HepG2 (cell line): ENCODE results near the gene MRPL2. TPM values are rescaled to one million over a fixed set of nuclear protein-coding genes. Genes with fewer than 3 reads are reported as not detected.

Source experiments
- EHMT2 ChIP-seq: fragments of 200-600 bp; sonication (generic); IDR thresholded peaks from 2 replicates; pipeline ENCODE4 v1.7.0; 2017; ENCODE audit warnings: antibody characterized with exemption, low read depth, low read length, borderline replicate concordance
- HNRNPL ChIP-seq: fragments of 200-400 bp; formaldehyde crosslinking; IDR thresholded peaks from 2 replicates; pipeline ENCODE4 v1.6.1; 2017; ENCODE audit warnings: mild to moderate bottlenecking, low read depth, low read length
- HOXD1 ChIP-seq: sonication (generic); formaldehyde crosslinking; IDR thresholded peaks from 2 replicates; pipeline ENCODE4 v1.5.0; 2020; ENCODE audit warnings: missing genetic modification reagents
- KAT7 ChIP-seq: IDR thresholded peaks from 2 replicates; pipeline ENCODE4 v1.6.1; 2018; ENCODE audit warnings: borderline replicate concordance, missing compliant biosample characterization
- KDM1A ChIP-seq: IDR thresholded peaks from 2 replicates; pipeline ENCODE4 v1.6.1; 2016; ENCODE audit warnings: missing compliant biosample characterization
- MYC ChIP-seq: sonication (generic); formaldehyde crosslinking; IDR thresholded peaks from 2 replicates; pipeline ENCODE4 v1.9.0; 2021; ENCODE audit warnings: missing genetic modification reagents, borderline replicate concordance
- NFIC ChIP-seq: IDR thresholded peaks from 2 replicates; pipeline ENCODE4 v1.6.1; 2012; ENCODE audit warnings: mild to moderate bottlenecking, low read length, inconsistent platforms
- RCOR2 ChIP-seq: IDR thresholded peaks from 2 replicates; pipeline ENCODE4 v1.6.1; 2016; ENCODE audit warnings: missing biosample characterization, missing genetic modification reagents
- SP1 ChIP-seq, 2 experiments: fragments of 450-650 bp in 1 of 2; sonication (generic) in 1 of 2; formaldehyde crosslinking in 1 of 2; IDR thresholded peaks; 2 replicates each; pipeline versions ENCODE4 v1.4.0 to v1.6.1; 2016 to 2020; ENCODE audit warnings: missing genetic modification reagents in 1 of 2
- SRF ChIP-seq: IDR thresholded peaks from 2 replicates; pipeline ENCODE4 v1.6.1; 2011; ENCODE audit warnings: mild to moderate bottlenecking, low read depth, low read length, moderate library complexity
- ZBTB1 ChIP-seq: sonication (generic); formaldehyde crosslinking; IDR thresholded peaks from 2 replicates; pipeline ENCODE4 v1.4.0; 2020; ENCODE audit warnings: missing genetic modification reagents, borderline replicate concordance
- ZBTB7A ChIP-seq: sonication (generic); formaldehyde crosslinking; IDR thresholded peaks from 2 replicates; pipeline ENCODE4 v1.8.0; 2022; ENCODE audit warnings: mild to moderate bottlenecking, missing genetic modification reagents
- ZNF232 ChIP-seq: sonication (generic); formaldehyde crosslinking; IDR thresholded peaks from 2 replicates; pipeline ENCODE4 v1.4.0; 2020; ENCODE audit warnings: missing genetic modification reagents, borderline replicate concordance
- ZNF546 ChIP-seq: sonication (generic); formaldehyde crosslinking; conservative IDR thresholded peaks from 2 replicates; pipeline ENCODE4 v1.8.1; 2023; ENCODE audit warnings: mild to moderate bottlenecking, missing genetic modification reagents
- ZNF547 ChIP-seq: sonication (generic); formaldehyde crosslinking; IDR thresholded peaks from 2 replicates; pipeline ENCODE4 v1.5.1; 2020; ENCODE audit warnings: mild to moderate bottlenecking, missing genetic modification reagents
- ZNF782 ChIP-seq: sonication (generic); formaldehyde crosslinking; IDR thresholded peaks from 2 replicates; pipeline ENCODE4 v1.4.0; 2020; ENCODE audit warnings: missing genetic modification reagents, mild to moderate bottlenecking, borderline replicate concordance
- ZNF788 ChIP-seq: sonication (generic); formaldehyde crosslinking; IDR thresholded peaks from 2 replicates; pipeline ENCODE4 v1.5.0; 2020; ENCODE audit warnings: mild to moderate bottlenecking, missing genetic modification reagents, borderline replicate concordance
- ZSCAN30 ChIP-seq: sonication (generic); formaldehyde crosslinking; IDR thresholded peaks from 2 replicates; pipeline ENCODE4 v1.5.0; 2020; ENCODE audit warnings: mild to moderate bottlenecking, missing genetic modification reagents
- polyA plus RNA-seq, 8 experiments: library from polyadenylated mRNA; depleted of rRNA in 3 of 8; stranded (reverse) in 7 of 8; unstranded in 1 of 8; fragments of >200 nt; fragmentation: Illumina TruSeq in 4 of 8; extraction: Trizol in 4 of 8; gene quantifications; 2 replicates each; pipeline versions ENCODE4 v1.2.1 to v1.2.3, GENCODE V29; 2011 to 2016; ENCODE audit warnings: low read depth in 4 of 8, missing spikeins in 1 of 8, mixed read lengths in 1 of 8; ENCODE audit not compliant: insufficient read depth in 1 of 8
- total RNA-seq, 5 experiments: library from RNA; depleted of rRNA; stranded (reverse); fragments of >200 nt; fragmentation: Illumina TruSeq; extraction: Trizol; gene quantifications; 2 replicates each; pipeline ENCODE4 v1.2.3, GENCODE V29; 2016; ENCODE audit warnings: low read depth in 1 of 5
- TF ChIP-seq, protein P1 (sequence below): conservative IDR thresholded peaks from 2 replicates; pipeline ENCODE4 v1.6.1; 2018; ENCODE audit warnings: missing genetic modification reagents
- TF ChIP-seq, protein P2 (sequence below): sonication (generic); formaldehyde crosslinking; IDR thresholded peaks from 2 replicates; pipeline ENCODE4 v1.4.0; 2020; ENCODE audit warnings: missing genetic modification reagents
- TF ChIP-seq, protein P3 (sequence below): sonication (generic); formaldehyde crosslinking; IDR thresholded peaks from 2 replicates; pipeline ENCODE4 v1.8.1; 2022; ENCODE audit warnings: low read depth, mild to moderate bottlenecking, missing genetic modification reagents
- TF ChIP-seq, protein P4 (sequence below): IDR thresholded peaks from 2 replicates; pipeline ENCODE4 v1.6.1; 2016; ENCODE audit warnings: mild to moderate bottlenecking, missing biosample characterization, missing genetic modification reagents

Gene MRPL2
- total and polyA plus RNA-seq, 2 of the 13 experiments (the other 11 are each of a cell fraction or from before 2014, with no cell fraction given) = 56.8 to 65.6 TPM

DNA sequence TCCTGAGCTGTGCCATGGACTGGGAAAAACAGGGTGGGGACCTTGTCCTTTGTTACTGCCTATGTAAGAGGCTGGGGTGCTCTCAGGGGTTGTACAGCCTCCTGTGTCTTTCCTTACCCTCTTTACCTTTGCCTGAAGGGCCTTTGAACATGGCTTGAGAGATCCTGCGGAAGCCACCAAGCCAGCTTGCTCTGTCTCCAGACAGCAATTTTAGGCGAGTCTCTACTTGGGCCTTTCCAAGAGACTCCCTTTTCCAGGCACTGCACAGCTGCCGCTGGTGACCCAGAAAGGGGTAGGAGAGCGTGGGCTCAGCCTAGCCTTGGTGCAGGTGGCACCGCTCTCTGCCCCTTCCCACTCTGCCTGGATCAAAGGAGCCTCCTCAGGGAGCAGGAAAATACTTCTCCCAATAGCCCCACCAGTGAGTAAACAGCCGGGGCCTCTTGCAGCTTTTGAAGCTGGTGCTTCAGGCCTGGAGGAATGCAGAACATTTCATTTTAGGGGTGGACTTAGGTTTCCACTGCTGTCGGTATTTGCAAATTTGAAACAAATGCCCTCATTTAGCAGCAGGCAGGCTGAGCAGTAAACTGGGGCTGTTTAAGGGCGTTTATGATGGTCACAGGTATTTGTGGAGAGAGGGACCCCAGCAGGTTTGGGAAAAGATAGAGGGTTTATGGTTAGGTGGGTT is 30.8 kb upstream of the MRPL2 start (continued):
- TF ChIP-seq ZNF547 (CRISPR knock-in tag) = peak; percentile 63; the same call in 1 of the 2 replicates
- TF ChIP-seq, protein P1, sequence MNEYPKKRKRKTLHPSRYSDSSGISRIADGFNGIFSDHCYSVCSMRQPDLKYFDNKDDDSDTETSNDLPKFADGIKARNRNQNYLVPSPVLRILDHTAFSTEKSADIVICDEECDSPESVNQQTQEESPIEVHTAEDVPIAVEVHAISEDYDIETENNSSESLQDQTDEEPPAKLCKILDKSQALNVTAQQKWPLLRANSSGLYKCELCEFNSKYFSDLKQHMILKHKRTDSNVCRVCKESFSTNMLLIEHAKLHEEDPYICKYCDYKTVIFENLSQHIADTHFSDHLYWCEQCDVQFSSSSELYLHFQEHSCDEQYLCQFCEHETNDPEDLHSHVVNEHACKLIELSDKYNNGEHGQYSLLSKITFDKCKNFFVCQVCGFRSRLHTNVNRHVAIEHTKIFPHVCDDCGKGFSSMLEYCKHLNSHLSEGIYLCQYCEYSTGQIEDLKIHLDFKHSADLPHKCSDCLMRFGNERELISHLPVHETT (CRISPR knock-in tag) = 0 out of 2 replicates have a peak, but pooled peaks have one; percentile 23
- TF ChIP-seq SRF = peak; percentile 19; the same call in 1 of the 2 replicates
- no peak for TF ChIP-seq ZBTB1 (CRISPR knock-in tag)
- TF ChIP-seq ZBTB7A = peak; percentile 92
- TF ChIP-seq, protein P2, sequence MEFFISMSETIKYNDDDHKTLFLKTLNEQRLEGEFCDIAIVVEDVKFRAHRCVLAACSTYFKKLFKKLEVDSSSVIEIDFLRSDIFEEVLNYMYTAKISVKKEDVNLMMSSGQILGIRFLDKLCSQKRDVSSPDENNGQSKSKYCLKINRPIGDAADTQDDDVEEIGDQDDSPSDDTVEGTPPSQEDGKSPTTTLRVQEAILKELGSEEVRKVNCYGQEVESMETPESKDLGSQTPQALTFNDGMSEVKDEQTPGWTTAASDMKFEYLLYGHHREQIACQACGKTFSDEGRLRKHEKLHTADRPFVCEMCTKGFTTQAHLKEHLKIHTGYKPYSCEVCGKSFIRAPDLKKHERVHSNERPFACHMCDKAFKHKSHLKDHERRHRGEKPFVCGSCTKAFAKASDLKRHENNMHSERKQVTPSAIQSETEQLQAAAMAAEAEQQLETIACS (CRISPR knock-in tag) = no peak
- TF ChIP-seq ZNF782 = no peak; the same call in 1 of the 2 replicates
- peak; percentile 36; the same call in 1 of the 2 replicates for TF ChIP-seq KDM1A (CRISPR knock-in tag)
- peak; percentile 68; the same call in 1 of the 2 replicates for TF ChIP-seq ZNF232 (CRISPR knock-in tag)
- TF ChIP-seq ZNF546 (CRISPR knock-in tag) = 0 out of 2 replicates have a peak, but pooled peaks have one; percentile 31
- 0 out of 2 replicates have a peak, but pooled peaks have one; percentile 85 for TF ChIP-seq ZNF788 (CRISPR knock-in tag)
- no peak for TF ChIP-seq SP1 (IDR thresholded peaks at IDR 0.05)
- TF ChIP-seq SP1 (CRISPR knock-in tag; IDR thresholded peaks at IDR 0.05) = peak; percentile 9; the same call in 1 of the 2 replicates
- TF ChIP-seq ZSCAN30 (CRISPR knock-in tag) = 0 out of 2 replicates have a peak, but pooled peaks have one; percentile 71
- TF ChIP-seq, protein P3, sequence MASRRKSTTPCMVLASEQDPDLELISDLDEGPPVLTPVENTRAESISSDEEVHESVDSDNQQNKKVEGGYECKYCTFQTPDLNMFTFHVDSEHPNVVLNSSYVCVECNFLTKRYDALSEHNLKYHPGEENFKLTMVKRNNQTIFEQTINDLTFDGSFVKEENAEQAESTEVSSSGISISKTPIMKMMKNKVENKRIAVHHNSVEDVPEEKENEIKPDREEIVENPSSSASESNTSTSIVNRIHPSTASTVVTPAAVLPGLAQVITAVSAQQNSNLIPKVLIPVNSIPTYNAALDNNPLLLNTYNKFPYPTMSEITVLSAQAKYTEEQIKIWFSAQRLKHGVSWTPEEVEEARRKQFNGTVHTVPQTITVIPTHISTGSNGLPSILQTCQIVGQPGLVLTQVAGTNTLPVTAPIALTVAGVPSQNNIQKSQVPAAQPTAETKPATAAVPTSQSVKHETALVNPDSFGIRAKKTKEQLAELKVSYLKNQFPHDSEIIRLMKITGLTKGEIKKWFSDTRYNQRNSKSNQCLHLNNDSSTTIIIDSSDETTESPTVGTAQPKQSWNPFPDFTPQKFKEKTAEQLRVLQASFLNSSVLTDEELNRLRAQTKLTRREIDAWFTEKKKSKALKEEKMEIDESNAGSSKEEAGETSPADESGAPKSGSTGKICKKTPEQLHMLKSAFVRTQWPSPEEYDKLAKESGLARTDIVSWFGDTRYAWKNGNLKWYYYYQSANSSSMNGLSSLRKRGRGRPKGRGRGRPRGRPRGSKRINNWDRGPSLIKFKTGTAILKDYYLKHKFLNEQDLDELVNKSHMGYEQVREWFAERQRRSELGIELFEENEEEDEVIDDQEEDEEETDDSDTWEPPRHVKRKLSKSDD = no peak
- TF ChIP-seq MYC (CRISPR knock-in tag) = peak; percentile 56; the same call in 1 of the 2 replicates
- peak; percentile 84 for TF ChIP-seq NFIC
- TF ChIP-seq KAT7 = peak; percentile 77; the same call in 1 of the 2 replicates
- TF ChIP-seq, protein P4, sequence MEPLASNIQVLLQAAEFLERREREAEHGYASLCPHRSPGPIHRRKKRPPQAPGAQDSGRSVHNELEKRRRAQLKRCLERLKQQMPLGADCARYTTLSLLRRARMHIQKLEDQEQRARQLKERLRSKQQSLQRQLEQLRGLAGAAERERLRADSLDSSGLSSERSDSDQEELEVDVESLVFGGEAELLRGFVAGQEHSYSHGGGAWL (CRISPR knock-in tag) = 0 out of 2 replicates have a peak, but pooled peaks have one; percentile 50
- TF ChIP-seq EHMT2 = no peak
- peak; percentile 40; the same call in 1 of the 2 replicates for TF ChIP-seq HOXD1 (CRISPR knock-in tag)
- peak; percentile 85 for TF ChIP-seq RCOR2 (CRISPR knock-in tag)
- TF ChIP-seq HNRNPL = peak; percentile 98
